GM12878 (cell line): ENCODE results near the gene SETBP1. TPM values are rescaled to one million over a fixed set of nuclear protein-coding genes. Genes with fewer than 3 reads are reported as not detected.

Source experiments
- ATAC-seq: fragments of 200-7000 bp; cut with Tn5 transposase; 3 replicates; pipeline ENCODE4 v1.9.1; 2020; ENCODE audit warnings: mild to moderate bottlenecking, moderate library complexity
- BruUV-seq: library from RNA; stranded (reverse); fragments of 400-500 nt; replicated peaks from 2 replicates; lab custom pipeline; 2021; lab: Mats Ljungman, UMichigan
- CTCF ChIA-PET: fragments of 300-600 bp; sonication (Branson Sonifier 250); formaldehyde crosslinking; extraction: SDS; loops from one replicate; lab custom pipeline; 2021; ENCODE audit warnings: inconsistent platforms; lab: Yijun Ruan, JAX
- POLR2A ChIA-PET: fragments of 350-600 bp; formaldehyde crosslinking; extraction: SDS; loops from one replicate; lab custom pipeline; 2021; ENCODE audit warnings: inconsistent platforms; lab: Charles Lee
- RAD21 ChIA-PET: fragments of 300-600 bp; sonication (Branson Sonifier 250); formaldehyde crosslinking; loops from one replicate; lab custom pipeline; 2023; ENCODE audit warnings: antibody characterized with exemption; ENCODE audit not compliant: unreplicated experiment; lab: Charles Lee
- SMC1A ChIA-PET: fragments of 300-600 bp; sonication (Branson Sonifier 250); formaldehyde crosslinking; loops from one replicate; lab custom pipeline; 2023; ENCODE audit not compliant: unreplicated experiment, uncharacterized antibody; lab: Charles Lee
- DNase-seq: peaks from one replicate; pipeline ENCODE4 v3.0.0-alpha.2; 2011; ENCODE audit warnings: low read depth, low spot score
- FAIRE-seq: peaks from 3 replicates; lab custom pipeline; 2011; peaks lifted over from hg19 to GRCh38; lab: Jason Lieb, UNC
- H2AFZ ChIP-seq: 2 replicates; pipeline ENCODE4 v1.6.0; 2011; ENCODE audit warnings: low read depth, low read length, control low read depth; ENCODE audit not compliant: control insufficient read depth
- H3K27ac ChIP-seq: 2 replicates; pipeline ENCODE4 v1.5.1; 2011; ENCODE audit warnings: control low read depth; ENCODE audit not compliant: control insufficient read depth, insufficient read depth
- H3K27me3 ChIP-seq, 2 experiments: replicated peaks in 1 of 2; 2 replicates each; pipeline versions ENCODE4 v1.6.0 to v1.6.1; 2011; ENCODE audit warnings: low read length in 1 of 2; ENCODE audit not compliant: control insufficient read depth in 2 of 2, insufficient read depth in 2 of 2
- H3K36me3 ChIP-seq, 2 experiments: 2 replicates each; pipeline ENCODE4 v1.5.1; 2011; ENCODE audit warnings: low read length in 1 of 2; ENCODE audit not compliant: control insufficient read depth in 2 of 2, insufficient read depth in 2 of 2
- H3K4me1 ChIP-seq: 2 replicates; pipeline ENCODE4 v1.6.1; 2011; ENCODE audit warnings: mild to moderate bottlenecking, low read length, moderate library complexity, mixed read lengths; ENCODE audit not compliant: control insufficient read depth, insufficient read depth
- H3K4me2 ChIP-seq: 2 replicates; pipeline ENCODE4 v1.6.0; 2011; ENCODE audit warnings: control low read depth; ENCODE audit not compliant: control insufficient read depth, insufficient read depth
- H3K4me3 ChIP-seq: fragments of 200-600 bp; sonication (generic); 2 replicates; pipeline ENCODE4 v1.5.1; 2016
- H3K79me2 ChIP-seq: 2 replicates; pipeline ENCODE4 v1.6.0; 2011; ENCODE audit warnings: low read length; ENCODE audit not compliant: control insufficient read depth, insufficient read depth
- H3K9ac ChIP-seq: 2 replicates; pipeline ENCODE4 v1.8.0; 2011; ENCODE audit warnings: low read length, control low read depth, mixed read lengths; ENCODE audit not compliant: control insufficient read depth, insufficient read depth
- H3K9me3 ChIP-seq: replicated peaks from 3 replicates; pipeline ENCODE4 v1.5.1; 2011; ENCODE audit warnings: mild to moderate bottlenecking, low read length; ENCODE audit not compliant: control insufficient read depth, insufficient read depth
- H4K20me1 ChIP-seq: 2 replicates; pipeline ENCODE4 v1.6.0; 2011; ENCODE audit not compliant: control insufficient read depth, insufficient read depth
- CBFB ChIP-seq: IDR thresholded peaks from 2 replicates; pipeline ENCODE4 v1.6.1; 2016; ENCODE audit warnings: antibody characterized with exemption, low read depth
- CHD4 ChIP-seq: fragments of 200-600 bp; sonication (generic); IDR thresholded peaks from 2 replicates; pipeline ENCODE4 v1.6.1; 2016; ENCODE audit warnings: mild to moderate bottlenecking
- EED ChIP-seq: sonication (generic); IDR thresholded peaks from 2 replicates; pipeline ENCODE4 v1.6.1; 2016; ENCODE audit warnings: antibody characterized with exemption, low read depth
- FOS ChIP-seq: IDR thresholded peaks from 3 replicates; pipeline ENCODE4 v1.6.1; 2011; ENCODE audit warnings: borderline replicate concordance; ENCODE audit not compliant: insufficient read length; ENCODE audit errors: extremely low read depth
- HCFC1 ChIP-seq: fragments of 150-350 bp; IDR thresholded peaks from 2 replicates; pipeline ENCODE4 v1.6.1; 2014; ENCODE audit warnings: low read length
- HDAC2 ChIP-seq: fragments of 200-600 bp; sonication (generic); IDR thresholded peaks from 2 replicates; pipeline ENCODE4 v1.6.1; 2017
- IKZF2 ChIP-seq, 2 experiments: fragments of 450-650 bp; IDR thresholded peaks; 2 replicates each; pipeline ENCODE4 v1.6.1; 2017; ENCODE audit warnings: mild to moderate bottlenecking in 2 of 2, moderate library complexity in 2 of 2
- KAT2A ChIP-seq: conservative IDR thresholded peaks from 2 replicates; pipeline ENCODE4 v1.6.1; 2011; ENCODE audit warnings: low read depth, low read length; ENCODE audit not compliant: control insufficient read depth
- MEF2A ChIP-seq: IDR thresholded peaks from 2 replicates; pipeline ENCODE4 v1.6.1; 2011; ENCODE audit warnings: low read depth, mild to moderate bottlenecking, low read length, moderate library complexity; ENCODE audit not compliant: insufficient read depth
- PAX5 ChIP-seq: IDR thresholded peaks from 2 replicates; pipeline ENCODE4 v1.6.1; 2011; ENCODE audit warnings: low read depth, low read length, borderline replicate concordance
- RAD21 ChIP-seq: IDR thresholded peaks from 2 replicates; pipeline ENCODE4 v1.6.1; 2011; ENCODE audit warnings: mild to moderate bottlenecking, low read depth, low read length, moderate library complexity; ENCODE audit not compliant: insufficient read depth
- SIX5 ChIP-seq: IDR thresholded peaks from 2 replicates; pipeline ENCODE4 v1.6.1; 2011; ENCODE audit warnings: mild to moderate bottlenecking, low read depth, low read length, moderate library complexity; ENCODE audit not compliant: severe bottlenecking
- SREBF1 ChIP-seq: IDR thresholded peaks from 2 replicates; pipeline ENCODE4 v1.6.1; 2012; ENCODE audit warnings: mild to moderate bottlenecking, low read length
- TCF12 ChIP-seq: IDR thresholded peaks from 2 replicates; pipeline ENCODE4 v1.6.1; 2011; ENCODE audit warnings: low read depth, mild to moderate bottlenecking, low read length
- TCF3 ChIP-seq: IDR thresholded peaks from 2 replicates; pipeline ENCODE4 v1.6.1; 2012; ENCODE audit warnings: low read depth, mild to moderate bottlenecking, low read length, borderline replicate concordance; ENCODE audit not compliant: insufficient read depth
- ZNF207 ChIP-seq: fragments of 450-650 bp; IDR thresholded peaks from 2 replicates; pipeline ENCODE4 v1.6.1; 2014; ENCODE audit warnings: antibody characterized with exemption, mild to moderate bottlenecking, borderline replicate concordance
- ZNF24 ChIP-seq: fragments of 450-650 bp; IDR thresholded peaks from 2 replicates; pipeline ENCODE4 v1.6.1; 2017; ENCODE audit warnings: antibody characterized with exemption, mild to moderate bottlenecking
- ZSCAN29 ChIP-seq: fragments of 450-650 bp; IDR thresholded peaks from 2 replicates; pipeline ENCODE4 v1.6.1; 2017; ENCODE audit warnings: mild to moderate bottlenecking, moderate library complexity
- WGBS: methylation state at CpG from one replicate; pipeline ENCODE4 v1.1.6; 2016; ENCODE audit warnings: low lambda C conversion rate; ENCODE audit not compliant: insufficient replicate concordance, insufficient coverage; ENCODE audit errors: missing lambda C conversion rate; 5-methylcytosine and 5-hydroxymethylcytosine counted together
- in situ Hi-C: fragments of 300-500 bp; cut with MboI; formaldehyde crosslinking; loops from 9 replicates; pipeline ENCODE4 v1.14.3; 2018; ENCODE audit warnings: mixed read lengths
- intact Hi-C: fragments of 100-400 bp; cut with micrococcal nuclease; formaldehyde crosslinking; loops from one replicate; pipeline ENCODE4 v1.14.2; 2022; ENCODE audit not compliant: unreplicated experiment
- polyA plus RNA-seq, 11 experiments: library from polyadenylated mRNA; depleted of rRNA in 4 of 11; unstranded in 6 of 11; stranded (reverse) in 5 of 11; fragments of >200 nt; fragmentation: Nextera tagmentation in 4 of 11; fragmentation: Illumina TruSeq in 1 of 11; extraction: Ambion mirVana in 4 of 11; extraction: Trizol in 1 of 11; gene quantifications; 1 replicate in 1 of 11; 2 replicates in 10 of 11; pipeline versions ENCODE4 v1.2.1 to v1.2.3, GENCODE V29; 2011 to 2016; ENCODE audit warnings: inconsistent platforms in 2 of 11, missing spikeins in 2 of 11, low read depth in 1 of 11
- total RNA-seq, 4 experiments: library from RNA; depleted of rRNA in 3 of 4; stranded (reverse); fragments of >200 nt in 3 of 4; fragmentation: Illumina TruSeq in 1 of 4; extraction: Trizol in 1 of 4; gene quantifications; 2 replicates each; pipeline versions ENCODE4 v1.2.1 to v1.2.3, GENCODE V29; 2013 to 2021
- TF ChIP-seq, protein P1 (sequence below): fragments of 450-650 bp; IDR thresholded peaks from 2 replicates; pipeline ENCODE4 v1.6.1; 2016; ENCODE audit warnings: mild to moderate bottlenecking
- TF ChIP-seq, protein P2 (sequence below): IDR thresholded peaks from 2 replicates; pipeline ENCODE4 v1.6.1; 2011; ENCODE audit warnings: low read depth, mild to moderate bottlenecking, low read length, moderate library complexity, borderline replicate concordance; ENCODE audit errors: extremely low read depth
- TF ChIP-seq, protein P3 (sequence below): fragments of 450-650 bp; IDR thresholded peaks from 2 replicates; pipeline ENCODE4 v1.6.1; 2018; ENCODE audit warnings: borderline replicate concordance, mild to moderate bottlenecking; ENCODE audit not compliant: partially characterized antibody

The SETBP1 gene
- total and polyA plus RNA-seq, 10 of the 15 experiments (the other 5 are each of a cell fraction or from before 2014, with no cell fraction given) = 0.99 to 29.7 (median 8.3) TPM

DNA sequence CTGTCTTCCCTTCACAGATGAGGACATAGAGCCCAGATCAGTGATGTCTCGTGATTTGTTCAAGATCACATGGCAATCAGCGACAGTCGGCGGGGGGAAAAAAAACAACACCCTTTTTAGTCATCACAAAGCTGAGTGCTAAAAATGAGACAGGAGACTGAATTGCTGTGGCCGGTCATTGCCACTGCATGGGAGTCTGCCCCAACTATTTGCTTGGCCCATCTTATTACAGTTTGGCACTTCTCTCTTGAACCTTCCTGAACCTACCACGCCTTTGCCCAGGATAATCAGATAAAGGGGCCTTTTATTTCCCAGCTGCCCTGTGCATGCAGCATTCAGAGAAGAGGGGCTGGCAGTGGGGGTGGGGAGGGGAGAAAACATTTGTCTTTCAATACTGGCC, 42.7 kb downstream of the SETBP1 start:
- Histone ChIP-seq H3K36me3 (no peaks in the 10 kb centered on the region), H3K27ac (no peak overlapping the region), H2AFZ (no peak overlapping the region), H3K27me3 (no peaks in the 10 kb centered on the region), H3K9ac (no peak overlapping the region), H4K20me1 (no peaks in the 10 kb centered on the region), H3K4me1 (peaks cover 64% of the 10 kb centered on the region), H3K9me3 (no peaks in the 10 kb centered on the region), H3K4me3 (no peak overlapping the region), H3K4me2 (no peak overlapping the region), H3K79me2 (no peaks in the 10 kb centered on the region)
- 0% methylated on average over 6 of the region's 6 CpGs for WGBS
- intact Hi-C loops = no loop called here
- BruUV-seq = no TSS peak
- FAIRE-seq (no peak), DNase-seq (no peak), ATAC-seq (peak; percentile 47)
- ChIA-PET RAD21 (interaction anchor here (0.6 to 6.6 kb wide), 20 partner anchors 9 to 489 kb away, joined by 3 to 63 read pairs (median 4); partner anchors contain the start of gene SETBP1), SMC1A (interaction anchor here (0.9 to 13.7 kb wide), 27 partner anchors 9 to 489 kb away, joined by 3 to 216 read pairs (median 5); partner anchors contain the start of gene SETBP1), CTCF (interaction anchor here (0.6 to 4.2 kb wide), 18 partner anchors 11 to 489 kb away, joined by 3 to 22 read pairs (median 4); partner anchors contain the start of gene SETBP1), POLR2A (interaction anchor here (0.6 to 3.1 kb wide), 9 partner anchors 11 to 214 kb away, joined by 3 to 14 read pairs (median 4); no protein-coding TSS in a partner anchor)
- in situ Hi-C loops = no loop called here
- TF ChIP-seq ZSCAN29 (no peak), SREBF1 (no peak), FOS (no peak), HDAC2 (no peak), PAX5 (no peak), KAT2A (no peak), IKZF2 (IDR thresholded peaks at IDR 0.05) (no peak), TCF12 (no peak), CBFB (no peak), TCF3 (no peak), HCFC1 (no peak), SIX5 (peak; percentile 9), CHD4 (no peak), ZNF24 (no peak), RAD21 (peak; percentile 59), ZNF207 (no peak), EED (no peak), MEF2A (0 out of 2 replicates have a peak, but pooled peaks have one; percentile 53)
- TF ChIP-seq, protein P1, sequence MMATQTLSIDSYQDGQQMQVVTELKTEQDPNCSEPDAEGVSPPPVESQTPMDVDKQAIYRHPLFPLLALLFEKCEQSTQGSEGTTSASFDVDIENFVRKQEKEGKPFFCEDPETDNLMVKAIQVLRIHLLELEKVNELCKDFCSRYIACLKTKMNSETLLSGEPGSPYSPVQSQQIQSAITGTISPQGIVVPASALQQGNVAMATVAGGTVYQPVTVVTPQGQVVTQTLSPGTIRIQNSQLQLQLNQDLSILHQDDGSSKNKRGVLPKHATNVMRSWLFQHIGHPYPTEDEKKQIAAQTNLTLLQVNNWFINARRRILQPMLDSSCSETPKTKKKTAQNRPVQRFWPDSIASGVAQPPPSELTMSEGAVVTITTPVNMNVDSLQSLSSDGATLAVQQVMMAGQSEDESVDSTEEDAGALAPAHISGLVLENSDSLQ = 0 out of 2 replicates have a peak, but pooled peaks have one; percentile 15
- TF ChIP-seq, protein P2, sequence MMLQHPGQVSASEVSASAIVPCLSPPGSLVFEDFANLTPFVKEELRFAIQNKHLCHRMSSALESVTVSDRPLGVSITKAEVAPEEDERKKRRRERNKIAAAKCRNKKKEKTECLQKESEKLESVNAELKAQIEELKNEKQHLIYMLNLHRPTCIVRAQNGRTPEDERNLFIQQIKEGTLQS = no peak
- TF ChIP-seq, protein P3, sequence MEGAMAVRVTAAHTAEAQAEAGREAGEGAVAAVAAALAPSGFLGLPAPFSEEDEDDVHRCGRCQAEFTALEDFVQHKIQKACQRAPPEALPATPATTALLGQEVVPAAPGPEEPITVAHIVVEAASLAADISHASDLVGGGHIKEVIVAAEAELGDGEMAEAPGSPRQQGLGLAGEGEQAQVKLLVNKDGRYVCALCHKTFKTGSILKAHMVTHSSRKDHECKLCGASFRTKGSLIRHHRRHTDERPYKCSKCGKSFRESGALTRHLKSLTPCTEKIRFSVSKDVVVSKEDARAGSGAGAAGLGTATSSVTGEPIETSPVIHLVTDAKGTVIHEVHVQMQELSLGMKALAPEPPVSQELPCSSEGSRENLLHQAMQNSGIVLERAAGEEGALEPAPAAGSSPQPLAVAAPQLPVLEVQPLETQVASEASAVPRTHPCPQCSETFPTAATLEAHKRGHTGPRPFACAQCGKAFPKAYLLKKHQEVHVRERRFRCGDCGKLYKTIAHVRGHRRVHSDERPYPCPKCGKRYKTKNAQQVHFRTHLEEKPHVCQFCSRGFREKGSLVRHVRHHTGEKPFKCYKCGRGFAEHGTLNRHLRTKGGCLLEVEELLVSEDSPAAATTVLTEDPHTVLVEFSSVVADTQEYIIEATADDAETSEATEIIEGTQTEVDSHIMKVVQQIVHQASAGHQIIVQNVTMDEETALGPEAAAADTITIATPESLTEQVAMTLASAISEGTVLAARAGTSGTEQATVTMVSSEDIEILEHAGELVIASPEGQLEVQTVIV = no peak
